ENCODE results near the gene RPL41. TPM values are rescaled to one million over a fixed set of nuclear protein-coding genes. Genes with fewer than 3 reads are reported as not detected.
"Not testable (repeated sequence)": the region's sequence is repeated elsewhere in the genome, so short reads cannot be mapped to it uniquely, and the experiment has no call there.

The RPL41 gene
- polyA plus RNA-seq, 3 donors = 4,378 to 5,767 (median 5,294) TPM

- DNase-seq (ENCODE audit: extremely low read depth in 1 of 11, low read depth in 9 of 11, low spot score in 4 of 11) = no peak
These were observed 33.5 kb upstream of the RPL41 start for GRCh38 chr12:56082967-56083366.

- no peak for DNase-seq (ENCODE audit: extremely low read depth in 1 of 11, low read depth in 9 of 11, low spot score in 4 of 11)
These were observed 31.4 kb upstream of the RPL41 start for GRCh38 chr12:56084958-56085543.

- no peak for DNase-seq (ENCODE audit: extremely low read depth in 1 of 11, low read depth in 9 of 11, low spot score in 4 of 11)
These were observed 30.3 kb upstream of the RPL41 start for GRCh38 chr12:56086096-56086495.

- no peak for DNase-seq (ENCODE audit: extremely low read depth in 1 of 11, low read depth in 9 of 11, low spot score in 4 of 11)
These were observed 29.8 kb upstream of the RPL41 start for GRCh38 chr12:56086608-56087007.

- no peak for DNase-seq (ENCODE audit: extremely low read depth in 1 of 11, low read depth in 9 of 11, low spot score in 4 of 11)
These were observed 29.2 kb upstream of the RPL41 start for GRCh38 chr12:56087220-56087619.

- DNase-seq (ENCODE audit: extremely low read depth in 1 of 11, low read depth in 9 of 11, low spot score in 4 of 11) = no peak
These were observed 18.7 kb upstream of the RPL41 start for GRCh38 chr12:56097738-56098137.

- no peak for DNase-seq (ENCODE audit: extremely low read depth in 1 of 11, low read depth in 9 of 11, low spot score in 4 of 11)
These were observed 17.8 kb upstream of the RPL41 start for GRCh38 chr12:56098592-56098991.

GRCh38 chr12:56099787-56100186, 16.6 kb upstream of the RPL41 start:
- DNase-seq (ENCODE audit: extremely low read depth in 1 of 11, low read depth in 9 of 11, low spot score in 4 of 11) = no peak

GRCh38 chr12:56101045-56101444, 15.4 kb upstream of the RPL41 start:
- no peak for DNase-seq (ENCODE audit: extremely low read depth in 1 of 11, low read depth in 9 of 11, low spot score in 4 of 11)

GRCh38 chr12:56102683-56103065, 13.8 kb upstream of the RPL41 start:
- no peak for DNase-seq (ENCODE audit: extremely low read depth in 1 of 11, low read depth in 9 of 11, low spot score in 4 of 11)

GRCh38 chr12:56103066-56103711, 13.2 kb upstream of the RPL41 start:
- DNase-seq (ENCODE audit: extremely low read depth in 1 of 11, low read depth in 9 of 11, low spot score in 4 of 11) = no peak

GRCh38 chr12:56103823-56104108, 12.7 kb upstream of the RPL41 start:
- no peak for DNase-seq (ENCODE audit: extremely low read depth in 1 of 11, low read depth in 9 of 11, low spot score in 4 of 11)

- peak; percentile 93 to 99 (median 98) for DNase-seq (ENCODE audit: extremely low read depth in 1 of 11, low read depth in 9 of 11, low spot score in 4 of 11)
These were observed 12.2 kb upstream of the RPL41 start, which contains the start of gene PA2G4 for GRCh38 chr12:56104109-56104814. Gene PA2G4 (plus strand): TSS chr12:56104559. CDS start chr12:56104738, 179 bp downstream.

GRCh38 chr12:56104815-56105608, 11.4 kb upstream of the RPL41 start:
- DNase-seq (ENCODE audit: extremely low read depth in 1 of 11, low read depth in 9 of 11, low spot score in 4 of 11) = no peak

- no peak for DNase-seq (ENCODE audit: extremely low read depth in 1 of 11, low read depth in 9 of 11, low spot score in 4 of 11)
These were observed 10.9 kb upstream of the RPL41 start for GRCh38 chr12:56105609-56105902.

- DNase-seq (ENCODE audit: extremely low read depth in 1 of 11, low read depth in 9 of 11, low spot score in 4 of 11) = no peak
These were observed 9.2 kb upstream of the RPL41 start for GRCh38 chr12:56107242-56107641.

- DNase-seq (ENCODE audit: extremely low read depth in 1 of 11, low read depth in 9 of 11, low spot score in 4 of 11) = no peak
These were observed 5.9 kb upstream of the RPL41 start for GRCh38 chr12:56110571-56110970.

GRCh38 chr12:56114084-56114483, 2.3 kb upstream of the RPL41 start:
- DNase-seq (ENCODE audit: extremely low read depth in 1 of 11, low read depth in 9 of 11, low spot score in 4 of 11) = no peak

GRCh38 chr12:56115329-56115728, 1.1 kb upstream of the RPL41 start:
- peak in 1 of 11 donors; percentile 9 for DNase-seq (ENCODE audit: extremely low read depth in 1 of 11, low read depth in 9 of 11, low spot score in 4 of 11)

- not testable (repeated sequence) for DNase-seq (ENCODE audit: extremely low read depth in 1 of 11, low read depth in 9 of 11, low spot score in 4 of 11)
These were observed 761 bp downstream of the RPL41 start for GRCh38 chr12:56117082-56117706.

Measured in renal cortex interstitium (tissue), 11 donors.